Heart left ventricle (tissue), 16 donors: ENCODE results near the gene COL19A1. TPM values are rescaled to one million over a fixed set of nuclear protein-coding genes. Genes with fewer than 3 reads are reported as not detected.
A peak's percentile ranks its signal among the peaks of the same experiment; 100 is the strongest.

ENCODE experiments used
- ATAC-seq, 4 donors: fragments of 200-7000 bp; cut with Tn5 transposase; one replicate each; pipeline ENCODE4 v1.9.1; 2020 to 2022; ENCODE audit warnings: moderate library complexity in 4 of 4, mild to moderate bottlenecking in 3 of 4, moderate number of reproducible peaks in 1 of 4
- DNase-seq, 5 donors: peaks; one replicate each; pipeline ENCODE4 v3.0.0-alpha.2; 2020
- H3K27ac ChIP-seq, 12 donors: fragments of 200-600 bp; sonication (generic) in 4 of 12; one replicate each; pipeline versions ENCODE4 v1.5.0 to v1.8.0; 2016 to 2022; ENCODE audit warnings: mild to moderate bottlenecking in 2 of 12
- H3K27me3 ChIP-seq, 9 donors: fragments of 200-600 bp; sonication (generic) in 2 of 9; one replicate each; pipeline versions ENCODE4 v1.5.1 to v1.8.0; 2016 to 2022; ENCODE audit warnings: mild to moderate bottlenecking in 3 of 9
- H3K36me3 ChIP-seq, 9 donors: fragments of 200-600 bp; sonication (generic) in 2 of 9; one replicate each; pipeline versions ENCODE4 v1.5.0 to v1.8.0; 2018 to 2022; ENCODE audit warnings: mild to moderate bottlenecking in 2 of 9
- H3K4me1 ChIP-seq, 12 donors: fragments of 200-600 bp; sonication (generic) in 4 of 12; one replicate each; pipeline versions ENCODE4 v1.5.0 to v1.8.0; 2016 to 2022; ENCODE audit warnings: mild to moderate bottlenecking in 3 of 12
- H3K4me3 ChIP-seq, 12 donors: fragments of 200-600 bp; sonication (generic) in 4 of 12; one replicate each; pipeline versions ENCODE4 v1.5.0 to v1.8.0; 2017 to 2022; ENCODE audit warnings: mild to moderate bottlenecking in 9 of 12, moderate library complexity in 4 of 12
- H3K9me3 ChIP-seq, 12 donors: fragments of 200-600 bp; sonication (generic) in 4 of 12; one replicate each; pipeline versions ENCODE4 v1.5.0 to v1.8.0; 2016 to 2022; ENCODE audit warnings: mild to moderate bottlenecking in 1 of 12
- POLR2A ChIP-seq, 2 donors: fragments of 450-650 bp; IDR thresholded peaks; one replicate each; pipeline ENCODE4 v1.6.1; 2017; ENCODE audit warnings: antibody characterized with exemption in 2 of 2, mild to moderate bottlenecking in 2 of 2, moderate library complexity in 2 of 2
- WGBS, 4 donors: extraction: QIAGEN DNeasy Blood & Tissue Kit in 2 of 4; methylation state at CpG; one replicate each; pipeline versions ENCODE4 v1.1.5 to v1.1.7; 2013 to 2018; 5-methylcytosine and 5-hydroxymethylcytosine counted together
- intact Hi-C, 10 donors: fragments of 100-400 bp; cut with DNase I; formaldehyde crosslinking; loops; one replicate each; pipeline versions ENCODE4 v1.11.1 to v1.14.2; 2022
- polyA plus RNA-seq, 2 donors: library from polyadenylated mRNA; stranded (reverse); fragments of 200-250 nt; gene quantifications; one replicate each; pipeline ENCODE4 v1.2.3, GENCODE V29; 2013
- total RNA-seq, 9 donors: library from RNA; depleted of rRNA in 2 of 9; stranded (reverse); fragments of >200 nt in 2 of 9; fragmentation: NEBNext Ultra II Directional in 3 of 9; extraction: Animal tissue kit (Norgen Biotek cat#: 25700) in 3 of 9; gene quantifications; one replicate each; pipeline versions ENCODE4 v1.1.0 to v1.2.4, GENCODE V29; 2016 to 2023
- TF ChIP-seq, protein P1 (sequence below), 12 donors: fragments of 200-600 bp; sonication (generic) in 4 of 12; IDR thresholded peaks; one replicate each; pipeline versions ENCODE4 v1.5.0 to v1.8.0; 2018 to 2022; ENCODE audit warnings: antibody characterized with exemption in 12 of 12, mild to moderate bottlenecking in 5 of 12
- donor health status: ischemic (EF 13 %, LVEDD 7.1; RV severe dilation, severe dysfunction).
- donor health status: healthy with polysubstance abuse.
- donor health status: DM: no; HTN: yes; CAD: no.
- donor health status: DM: no; HTN: no; CAD: no.
- donor health status: ischemic (EF 25% LVEDD 6.9; RV normal size, moderate dysfunction).
- donor health status: ischemic (EF 25% LVEDD 5.7; RV mildly dilated, moderate dysfunction).
- donor health status: healthy.
- donor health status: DM: yes; HTN: yes; CAD: no.
- donor health status: ischemic (EF 35%, LVEDD 5.7; RV mildly dilated, moderate dysfunction).
- donor health status: nonischemic (EF 11% LVEDD 7.7; RV severe dilation, severe dysfunction).
- donor health status: DM: yes; HTN: yes; CAD: no.
- donor health status: PGD.
- donor health status: ischemic (EF 29% LVEDD 5.4; RV normal size, mild dysfunction).
- donor health status: nonischemic (EF 23%, LVEDD 6.1; RV moderate dilation, normal function).

COL19A1 gene
- total and polyA plus RNA-seq, 11 donors: 0.69 to 4.6 (median 1.6) TPM

DNA sequence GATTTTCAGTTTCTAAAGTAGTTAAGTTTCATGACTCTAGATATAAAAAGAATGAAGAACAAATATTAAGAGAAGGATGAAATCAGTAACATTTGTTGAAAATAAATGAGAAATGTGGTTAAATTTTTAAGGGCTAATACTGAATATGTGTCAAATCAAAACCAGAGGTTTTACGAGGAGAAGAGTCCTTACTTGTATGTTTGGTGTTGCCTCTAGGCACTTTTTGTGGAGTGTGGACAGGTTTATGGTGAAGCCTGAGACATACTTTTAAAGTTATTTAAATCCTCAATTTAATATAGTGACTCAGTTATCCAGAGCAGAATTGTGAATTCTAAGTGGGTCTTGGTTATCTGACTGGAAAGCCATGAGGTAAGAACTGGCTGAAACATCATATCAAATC lies 68.7 kb downstream of the COL19A1 start:
- H3K4me1 ChIP-seq: peaks cover 0 to 22% (median 0%) of the 10 kb centered on the region in 12 donors
- DNase-seq: no peak
- ATAC-seq: no peak
- no peaks in the 10 kb centered on the region for H3K36me3 ChIP-seq
- 75 to 90% (median 89%) methylated on average over 1 of the region's 1 CpG for WGBS, 4 donors
- no peak overlapping the region for H3K4me3 ChIP-seq
- no peaks in the 10 kb centered on the region for H3K27me3 ChIP-seq
- intact Hi-C loops: no loop called here
- TF ChIP-seq, protein P1, sequence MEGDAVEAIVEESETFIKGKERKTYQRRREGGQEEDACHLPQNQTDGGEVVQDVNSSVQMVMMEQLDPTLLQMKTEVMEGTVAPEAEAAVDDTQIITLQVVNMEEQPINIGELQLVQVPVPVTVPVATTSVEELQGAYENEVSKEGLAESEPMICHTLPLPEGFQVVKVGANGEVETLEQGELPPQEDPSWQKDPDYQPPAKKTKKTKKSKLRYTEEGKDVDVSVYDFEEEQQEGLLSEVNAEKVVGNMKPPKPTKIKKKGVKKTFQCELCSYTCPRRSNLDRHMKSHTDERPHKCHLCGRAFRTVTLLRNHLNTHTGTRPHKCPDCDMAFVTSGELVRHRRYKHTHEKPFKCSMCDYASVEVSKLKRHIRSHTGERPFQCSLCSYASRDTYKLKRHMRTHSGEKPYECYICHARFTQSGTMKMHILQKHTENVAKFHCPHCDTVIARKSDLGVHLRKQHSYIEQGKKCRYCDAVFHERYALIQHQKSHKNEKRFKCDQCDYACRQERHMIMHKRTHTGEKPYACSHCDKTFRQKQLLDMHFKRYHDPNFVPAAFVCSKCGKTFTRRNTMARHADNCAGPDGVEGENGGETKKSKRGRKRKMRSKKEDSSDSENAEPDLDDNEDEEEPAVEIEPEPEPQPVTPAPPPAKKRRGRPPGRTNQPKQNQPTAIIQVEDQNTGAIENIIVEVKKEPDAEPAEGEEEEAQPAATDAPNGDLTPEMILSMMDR (IDR thresholded peaks at IDR 0.05): no peak
- H3K27ac ChIP-seq: no peak overlapping the region
- no peaks in the 10 kb centered on the region for H3K9me3 ChIP-seq

DNA sequence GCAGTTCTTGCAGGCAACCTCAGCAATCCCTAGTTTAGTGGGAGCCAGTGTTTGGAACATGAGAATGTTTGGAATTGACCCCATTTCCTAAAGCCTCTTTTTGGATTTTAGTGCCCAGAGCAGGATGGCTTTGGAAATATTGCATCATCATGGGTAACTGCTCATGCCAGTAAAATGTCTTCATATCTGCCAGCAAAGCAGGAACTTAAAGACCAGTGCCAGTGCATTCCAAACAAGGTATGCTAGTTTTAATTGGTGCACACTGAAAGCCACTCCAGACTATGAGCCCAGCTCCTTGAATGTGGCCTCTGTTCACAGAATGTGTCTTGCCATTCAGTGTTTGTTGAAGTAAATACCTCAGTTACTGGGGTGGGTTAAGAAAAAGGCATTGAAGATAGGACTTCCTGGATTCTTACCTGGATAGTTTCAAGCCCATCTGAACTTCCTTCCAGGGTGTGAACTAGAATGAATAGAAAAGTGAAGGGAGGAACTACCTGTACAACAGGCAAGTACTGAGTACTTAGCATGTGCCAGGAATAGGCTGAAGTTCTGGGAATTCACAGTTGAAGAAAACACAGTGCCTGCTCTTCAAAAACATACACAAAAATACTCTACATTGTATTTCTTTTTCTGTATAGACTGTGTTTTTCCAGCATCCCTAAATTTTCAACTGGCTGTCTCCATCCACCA lies 70.5 kb downstream of the COL19A1 start:
- peak; percentile 78 to 89 (median 88) for ATAC-seq
- DNase-seq: peak in 1 of 5 donors; percentile 31
- Histone ChIP-seq H3K27me3 (no peaks in the 10 kb centered on the region), H3K36me3 (no peaks in the 10 kb centered on the region), H3K4me1 (peaks cover 0 to 22% (median 0%) of the 10 kb centered on the region in 12 donors), H3K4me3 (no peak overlapping the region), H3K27ac (peak overlapping the region in 8 of 12 donors; percentile 16 to 71 (median 42)), H3K9me3 (no peaks in the 10 kb centered on the region)
- TF ChIP-seq, protein P1 (IDR thresholded peaks at IDR 0.05): no peak
- intact Hi-C loops: no loop called here

DNA sequence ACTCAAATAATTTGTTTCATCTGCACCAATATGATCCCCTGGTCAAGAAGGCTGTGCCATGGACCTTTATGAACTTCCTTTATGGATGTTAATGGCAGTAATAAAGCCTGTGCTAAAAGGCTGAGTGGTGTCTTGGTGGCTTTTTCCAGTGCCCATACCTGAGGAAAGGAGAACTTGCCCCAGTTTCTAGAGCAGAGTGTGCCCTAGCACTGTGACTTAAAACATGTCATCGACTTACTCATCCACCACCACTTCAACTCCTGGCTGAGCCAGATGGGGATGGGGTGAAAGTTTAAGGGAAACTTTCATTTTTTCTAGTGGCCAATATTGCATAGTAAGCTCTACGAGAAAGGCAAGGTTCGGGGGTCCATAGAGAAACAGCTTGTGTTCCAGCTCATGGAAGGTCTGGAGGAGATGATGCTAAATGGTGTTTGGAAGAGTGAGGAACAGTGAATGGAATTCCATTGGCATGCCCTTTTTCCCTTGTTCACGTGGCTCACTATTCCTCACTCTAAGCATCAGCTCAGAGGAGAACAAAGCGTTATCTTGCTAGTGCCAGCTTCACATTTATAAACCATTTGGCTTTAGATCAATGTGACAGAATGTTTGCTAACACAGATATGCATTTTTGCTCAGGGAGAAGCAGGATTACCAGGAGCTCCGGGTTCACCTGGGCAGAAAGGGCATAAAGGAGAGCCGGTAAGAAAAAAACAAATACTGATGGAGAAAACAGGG lies 71.2 kb downstream of the COL19A1 start:
- H3K4me1 ChIP-seq: peaks cover 0 to 22% (median 0%) of the 10 kb centered on the region in 12 donors
- no peaks in the 10 kb centered on the region for H3K9me3 ChIP-seq
- DNase-seq: no peak
- H3K27me3 ChIP-seq: no peaks in the 10 kb centered on the region
- TF ChIP-seq, protein P1 (IDR thresholded peaks at IDR 0.05): no peak
- TF ChIP-seq POLR2A (IDR thresholded peaks at IDR 0.05): no peak
- H3K36me3 ChIP-seq: no peaks in the 10 kb centered on the region
- 67 to 69% (median 68%) methylated on average over 7 of the region's 7 CpGs for WGBS, 4 donors
- H3K4me3 ChIP-seq: no peak overlapping the region
- intact Hi-C loops: no loop called here
- peak; percentile 12 to 47 (median 22) for ATAC-seq
- peak overlapping the region in 5 of 12 donors; percentile 16 to 71 (median 45) for H3K27ac ChIP-seq

DNA sequence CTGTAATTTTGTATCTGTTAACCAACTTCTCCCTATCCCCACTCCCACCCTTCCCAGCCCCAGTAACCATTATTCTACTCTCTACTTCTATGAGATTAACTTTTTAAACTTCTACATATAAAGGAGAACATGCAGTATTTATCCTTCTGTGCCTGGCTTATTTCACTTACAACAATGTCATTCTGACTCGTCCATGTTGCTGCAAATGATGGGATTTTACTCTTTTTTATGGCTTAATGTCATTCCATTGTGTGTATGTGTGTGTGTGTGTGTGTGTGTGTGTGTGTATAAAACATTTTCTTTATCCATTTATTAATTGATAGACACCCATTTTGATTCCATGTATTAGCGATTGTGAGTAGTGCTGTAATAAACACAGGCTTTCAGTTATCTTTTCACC lies 76.1 kb downstream of the COL19A1 start:
- TF ChIP-seq, protein P1 (IDR thresholded peaks at IDR 0.05): no peak
- TF ChIP-seq POLR2A (IDR thresholded peaks at IDR 0.05): no peak
- no peak overlapping the region for H3K27ac ChIP-seq
- no peaks in the 10 kb centered on the region for H3K36me3 ChIP-seq
- H3K4me1 ChIP-seq: peaks cover 0 to 6% (median 0%) of the 10 kb centered on the region in 12 donors
- no peak for DNase-seq
- H3K9me3 ChIP-seq: no peaks in the 10 kb centered on the region
- intact Hi-C loops: no loop called here
- no peaks in the 10 kb centered on the region for H3K27me3 ChIP-seq
- H3K4me3 ChIP-seq: no peak overlapping the region
- 42 to 61% (median 52%) methylated on average over 2 of the region's 2 CpGs for WGBS, 4 donors
- ATAC-seq: no peak
